SK-N-MC (cell line): ENCODE data around the gene PDE1C.

ENCODE experiments used
- EZH2 ChIP-seq: fragments of 200-600 bp; sonication (generic); IDR thresholded peaks from one replicate; pipeline ENCODE4 v1.6.1; 2017; ENCODE audit warnings: antibody characterized with exemption
- FOXP2 ChIP-seq: optimal IDR thresholded peaks from 2 replicates; pipeline ENCODE3; 2011; ENCODE audit warnings: mild to moderate bottlenecking, moderate library complexity; ENCODE audit not compliant: insufficient read depth; ENCODE audit errors: extremely low read length, control extremely low read depth
- POLR2AphosphoS5 ChIP-seq: IDR thresholded peaks from 2 replicates; pipeline ENCODE4 v1.6.1; 2012; ENCODE audit warnings: mild to moderate bottlenecking, low read depth, low read length, borderline replicate concordance

DNA sequence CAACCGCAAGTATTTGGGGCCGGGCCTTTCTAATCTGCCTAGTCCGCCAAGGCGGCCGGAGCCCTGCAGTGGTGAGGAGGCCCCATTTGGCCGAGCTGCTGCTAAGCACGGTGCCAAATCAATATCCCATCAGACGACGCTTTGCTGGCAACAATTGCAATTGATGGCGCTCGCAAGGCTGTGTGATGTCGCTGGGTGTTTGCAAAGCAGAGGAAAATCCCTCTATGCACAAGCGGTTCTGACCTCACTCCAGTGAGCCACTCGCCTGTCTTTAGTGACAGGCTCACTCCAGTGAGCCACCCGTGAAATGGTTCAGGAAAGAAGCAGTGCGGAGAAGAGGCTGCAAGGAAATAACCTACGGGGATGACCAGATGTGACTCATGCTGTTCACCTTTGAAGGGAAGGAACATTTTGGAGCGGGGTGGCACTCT lies 18.3 kb upstream of the PDE1C start:
- no peak for TF ChIP-seq POLR2AphosphoS5
- TF ChIP-seq EZH2 = no peak
- TF ChIP-seq FOXP2 = no peak
